GM21381 (cell line): ENCODE measurements around the gene EXOC4.
"Not testable (repeated sequence)": the region's sequence is repeated elsewhere in the genome, so short reads cannot be mapped to it uniquely, and the experiment has no call there.

Experiments used
- ATAC-seq: cut with Tn5 transposase; IDR thresholded peaks from one replicate; pipeline ENCODE4 v1.9.1; 2021; ENCODE audit warnings: mild to moderate bottlenecking, moderate library complexity; ENCODE audit not compliant: unreplicated experiment

Gene EXOC4

DNA sequence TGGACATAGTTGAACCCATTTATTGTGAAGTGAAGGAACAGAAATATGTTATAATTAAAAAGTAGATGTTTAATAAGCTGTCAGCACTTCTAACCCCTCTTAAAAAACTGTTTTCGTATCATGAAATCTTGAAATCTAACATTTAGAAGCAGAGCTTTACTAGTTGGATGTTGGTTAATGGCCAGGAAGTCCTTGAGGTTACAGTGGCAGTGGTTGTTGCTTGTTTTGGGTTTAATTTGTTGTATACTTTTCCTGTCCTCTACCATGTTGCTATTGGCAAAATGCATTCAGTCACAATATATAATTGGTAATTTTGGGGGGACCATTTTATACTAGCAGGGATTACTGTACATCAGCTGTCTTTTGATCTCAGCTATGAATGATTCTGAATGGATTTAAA, 60.7 kb downstream of the EXOC4 start:
- no peak for ATAC-seq

DNA sequence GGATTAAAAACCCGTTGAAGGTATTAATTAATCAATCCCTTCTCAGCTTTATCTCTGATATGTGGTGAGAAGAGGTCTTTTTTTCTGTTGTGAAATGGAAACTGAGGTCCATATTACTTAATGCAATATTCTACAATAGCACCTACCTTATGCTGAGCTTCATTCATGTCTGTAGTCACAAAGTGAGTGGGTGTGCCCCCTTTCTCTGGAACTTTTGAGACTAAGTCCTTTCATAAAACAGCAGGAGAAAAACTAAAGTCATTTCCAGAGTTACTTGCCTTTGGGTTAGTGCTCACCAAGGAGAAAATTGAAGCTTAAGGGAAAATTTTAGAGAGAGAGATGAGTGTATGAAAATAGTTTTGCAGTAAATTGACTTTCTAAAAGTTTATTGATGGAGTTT, 61.2 kb downstream of the EXOC4 start:
- ATAC-seq = no peak

- ATAC-seq = no peak
These were observed 62.6 kb downstream of the EXOC4 start for GRCh38 chr7:133315332-133316040.

- ATAC-seq = no peak
These were observed 67.0 kb downstream of the EXOC4 start for GRCh38 chr7:133319842-133320241.

- ATAC-seq = no peak
These were observed 68.0 kb downstream of the EXOC4 start for GRCh38 chr7:133320891-133321290.

DNA sequence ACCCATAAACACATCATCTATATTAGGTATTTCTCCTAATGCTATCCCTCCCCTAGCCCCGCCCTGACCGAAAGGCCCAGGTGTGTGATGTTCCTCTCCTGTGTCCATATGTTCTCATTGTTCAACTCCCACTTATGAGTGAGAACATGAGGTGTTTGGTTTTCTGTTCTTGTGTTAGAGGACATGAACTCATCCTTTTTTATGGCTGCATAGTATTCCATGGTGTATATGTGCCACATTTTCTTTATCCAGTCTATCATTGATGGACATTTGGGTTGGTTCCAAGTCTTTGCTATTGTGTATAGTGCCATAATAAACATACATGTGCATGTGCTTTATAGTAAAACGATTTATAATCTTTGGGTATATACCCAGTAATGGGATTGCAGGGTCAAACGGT, 68.5 kb downstream of the EXOC4 start:
- not testable (repeated sequence) for ATAC-seq

- not testable (repeated sequence) for ATAC-seq
These were observed 73.9 kb downstream of the EXOC4 start for GRCh38 chr7:133326745-133327144.

DNA sequence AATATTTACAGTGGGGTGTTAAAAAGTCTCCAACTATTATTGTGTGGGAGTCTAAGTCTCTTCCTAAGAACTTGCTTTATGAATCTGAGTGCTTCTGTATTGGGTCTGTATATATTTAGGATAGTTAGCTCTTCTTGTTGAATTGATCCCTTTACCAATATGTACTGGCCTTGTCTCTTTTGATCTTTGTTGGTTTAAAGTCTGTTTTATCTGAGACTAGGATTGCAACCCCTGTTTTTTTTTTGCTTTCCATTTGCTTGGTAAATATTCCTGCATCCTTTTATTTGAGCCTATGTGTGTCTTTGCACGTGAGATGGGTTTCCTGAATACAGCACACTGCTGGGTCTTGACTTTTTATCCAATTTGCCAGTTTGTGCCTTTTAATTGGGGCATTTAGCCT, 75.1 kb downstream of the EXOC4 start:
- not testable (repeated sequence) for ATAC-seq

DNA sequence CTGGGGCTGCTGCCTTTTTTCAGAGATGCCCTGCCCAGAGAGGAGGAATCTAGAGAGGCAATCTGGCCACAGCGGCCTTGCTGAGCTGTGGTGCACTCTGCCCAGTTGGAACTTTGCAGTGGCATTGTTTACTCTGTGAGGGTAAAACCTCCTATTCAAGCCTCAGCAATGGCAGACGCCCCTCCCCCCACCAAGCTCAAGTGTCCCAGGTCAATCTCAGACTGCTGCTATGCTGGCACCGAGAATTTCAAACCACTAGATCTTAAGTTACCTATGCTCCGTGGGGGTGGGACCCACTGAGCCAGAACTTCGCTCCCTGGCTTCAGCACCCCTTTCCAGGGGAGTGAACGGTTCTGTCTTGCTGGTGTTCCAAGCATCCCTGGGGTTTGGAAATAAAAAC, 77.2 kb downstream of the EXOC4 start:
- ATAC-seq = no peak

DNA sequence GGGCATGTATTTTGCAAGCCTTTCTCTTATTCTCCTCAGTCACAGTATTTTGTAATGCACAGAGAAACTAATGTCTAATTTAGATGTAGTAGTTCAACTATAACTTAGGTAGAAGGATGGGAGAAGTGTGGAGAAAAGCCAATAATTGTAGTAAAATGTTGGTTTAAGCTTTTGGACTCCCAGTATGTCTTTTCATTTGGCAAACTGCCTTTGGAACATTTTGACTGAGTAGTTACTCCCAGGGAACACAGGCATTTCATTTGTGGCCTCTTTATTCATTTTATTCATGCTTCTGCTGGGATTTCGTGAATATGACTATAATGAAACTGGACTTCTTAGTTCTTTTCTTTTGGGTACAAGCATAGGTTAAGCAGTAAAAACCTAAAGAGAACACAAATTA, 79.0 kb downstream of the EXOC4 start:
- ATAC-seq = no peak

DNA sequence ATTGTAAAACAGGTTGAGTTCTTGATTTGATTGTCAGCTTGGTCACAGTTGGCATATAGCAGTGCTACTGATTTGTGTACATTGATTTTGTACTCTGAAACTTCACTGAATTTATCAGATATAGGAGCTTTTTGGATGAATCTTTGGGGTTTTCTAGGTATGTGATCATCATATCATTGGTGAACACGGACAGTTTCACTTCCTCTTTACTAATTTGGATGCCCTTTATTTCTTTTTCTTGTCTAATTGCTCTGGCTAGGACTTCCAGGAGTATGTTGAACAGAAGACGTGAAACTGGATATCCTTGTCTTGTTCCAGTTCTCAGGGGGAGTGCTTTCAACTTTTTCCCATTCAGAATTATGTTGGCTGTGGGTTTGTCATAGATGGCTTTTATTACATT, 86.9 kb downstream of the EXOC4 start:
- ATAC-seq = no peak

- ATAC-seq = no peak
These were observed 91.4 kb downstream of the EXOC4 start for GRCh38 chr7:133344275-133344674.

DNA sequence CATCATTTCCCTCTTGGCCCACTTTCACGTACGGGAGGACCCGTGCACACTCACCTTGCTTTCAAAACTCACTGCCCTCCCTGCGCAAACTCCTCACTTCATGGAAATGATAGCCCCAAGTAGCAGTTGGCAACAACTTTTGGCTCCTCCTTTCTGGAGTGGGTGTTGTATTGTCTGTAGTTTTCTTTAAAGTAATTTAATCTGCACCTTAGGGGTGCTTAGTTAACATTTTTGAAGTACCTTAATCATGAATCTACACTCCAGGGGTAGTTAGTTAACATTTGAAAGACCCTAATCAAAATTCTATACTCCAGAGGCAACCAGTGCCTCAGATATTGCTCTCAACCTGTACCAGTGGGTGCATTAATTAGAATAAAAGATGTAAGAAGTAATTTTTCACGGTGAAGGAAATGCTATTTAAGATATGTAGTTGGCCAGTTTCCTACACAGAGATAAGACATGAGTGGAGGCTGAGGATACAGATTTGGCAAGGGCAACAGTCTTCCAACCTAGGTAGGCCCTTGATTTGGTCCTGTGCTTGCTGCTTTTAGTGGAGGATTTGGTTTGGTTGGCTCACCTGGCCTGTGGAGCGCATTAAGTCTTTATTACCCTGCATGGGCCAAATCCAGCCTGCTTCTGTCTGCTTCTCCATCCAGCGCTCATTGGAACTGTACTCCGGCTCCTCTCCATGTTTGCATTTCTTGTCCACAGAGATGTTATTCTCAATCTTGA, 93.0 kb downstream of the EXOC4 start:
- ATAC-seq = no peak

- no peak for ATAC-seq
These were observed 95.4 kb downstream of the EXOC4 start for GRCh38 chr7:133348250-133348649.

- ATAC-seq = no peak
These were observed 96.2 kb downstream of the EXOC4 start for GRCh38 chr7:133349101-133349500.

- ATAC-seq = no peak
These were observed 99.6 kb downstream of the EXOC4 start for GRCh38 chr7:133352430-133352829.

DNA sequence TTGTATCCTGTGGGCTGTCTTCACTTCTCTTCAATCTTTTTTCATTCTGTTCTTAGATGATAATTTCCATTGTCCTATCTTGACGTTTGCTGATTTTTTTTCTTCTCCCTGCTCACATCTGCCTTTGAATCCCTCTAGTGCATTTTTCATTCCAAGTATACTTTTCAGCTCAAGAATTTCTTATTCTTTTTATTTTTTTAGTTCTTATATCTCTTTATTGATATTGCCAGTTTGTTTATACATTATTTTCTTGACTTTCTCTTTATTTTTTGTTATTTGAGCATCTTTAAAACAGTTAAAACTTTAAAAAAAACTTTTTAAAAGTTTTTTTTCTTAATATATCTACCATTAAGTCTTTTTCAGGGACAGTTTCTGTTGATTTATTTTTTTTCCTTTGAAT, 100.9 kb downstream of the EXOC4 start:
- ATAC-seq = no peak

DNA sequence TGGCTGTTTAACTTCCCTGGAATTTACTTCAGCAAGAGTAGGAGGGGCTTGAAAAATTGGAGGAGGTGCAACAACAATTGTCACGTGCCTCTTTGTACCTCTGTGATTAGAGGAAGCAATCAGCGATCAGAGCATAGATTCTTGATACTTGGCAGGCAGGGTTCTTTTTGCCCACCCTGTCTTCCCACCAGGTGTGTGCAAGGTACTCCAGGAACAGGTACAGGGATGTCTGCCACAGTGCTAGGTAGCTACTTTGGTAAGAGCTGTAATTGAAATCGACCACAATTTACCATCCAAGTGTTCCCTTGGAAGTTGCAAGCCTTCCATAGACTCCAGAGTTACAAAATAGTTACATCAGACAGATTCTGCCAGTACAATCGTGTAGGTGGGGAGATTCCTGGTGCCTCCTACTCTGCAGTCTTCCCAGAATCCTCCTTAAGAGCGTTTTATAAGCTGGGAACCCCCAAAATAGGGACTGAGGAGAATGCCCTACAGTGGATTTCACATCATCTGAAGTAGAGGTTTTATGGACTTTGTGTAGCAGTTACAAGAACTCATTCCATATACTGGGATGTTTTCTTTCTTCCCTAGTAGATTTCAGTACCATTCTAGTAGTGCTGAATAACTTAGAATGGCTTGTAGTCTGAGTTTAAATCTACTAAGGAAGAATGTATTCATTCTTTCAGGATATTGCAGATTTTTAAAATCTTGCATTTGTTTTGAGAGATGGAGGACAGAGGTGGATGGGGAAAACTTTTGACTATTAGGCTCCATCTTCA, 101.9 kb downstream of the EXOC4 start:
- no peak for ATAC-seq

DNA sequence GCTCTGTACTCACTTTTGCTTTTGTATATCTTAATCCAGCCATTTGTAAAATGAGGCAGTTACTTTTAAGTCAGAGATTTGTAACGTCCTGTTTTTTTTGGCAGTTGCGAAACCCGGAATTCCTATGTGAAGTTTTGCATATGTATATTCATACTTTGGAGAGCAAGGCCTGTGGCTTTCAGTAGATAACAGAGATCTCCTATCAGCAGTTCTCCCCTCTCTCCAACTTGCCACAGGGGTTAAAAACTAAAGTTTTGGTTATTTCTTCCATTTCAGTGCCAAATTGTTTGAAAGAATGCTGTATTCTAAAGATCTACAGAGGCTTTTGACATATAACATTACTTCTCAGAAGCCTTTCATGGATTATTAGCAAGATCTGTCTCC, 102.4 kb downstream of the EXOC4 start:
- ATAC-seq = no peak

GRCh38 chr7:133355822-133356221, 102.9 kb downstream of the EXOC4 start:
- ATAC-seq = no peak

DNA sequence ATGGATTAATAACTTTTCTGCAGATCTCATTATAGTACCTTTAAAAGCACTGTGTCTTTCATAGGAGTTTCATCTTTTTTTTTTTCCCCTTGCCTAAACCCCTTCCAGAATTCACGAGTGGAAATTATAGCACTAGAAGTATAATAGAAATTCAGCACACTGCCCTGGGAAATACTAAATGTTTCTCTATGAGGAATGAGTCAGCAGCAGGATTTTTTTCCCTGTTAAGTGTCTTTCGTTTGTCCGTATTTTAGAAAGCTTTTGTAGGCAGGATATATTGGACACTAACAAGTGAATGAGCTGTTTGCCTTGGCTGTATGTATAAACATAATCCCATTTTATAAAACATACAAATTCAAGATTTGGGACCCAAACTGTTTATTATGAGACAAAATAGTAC, 105.8 kb downstream of the EXOC4 start:
- ATAC-seq = no peak

DNA sequence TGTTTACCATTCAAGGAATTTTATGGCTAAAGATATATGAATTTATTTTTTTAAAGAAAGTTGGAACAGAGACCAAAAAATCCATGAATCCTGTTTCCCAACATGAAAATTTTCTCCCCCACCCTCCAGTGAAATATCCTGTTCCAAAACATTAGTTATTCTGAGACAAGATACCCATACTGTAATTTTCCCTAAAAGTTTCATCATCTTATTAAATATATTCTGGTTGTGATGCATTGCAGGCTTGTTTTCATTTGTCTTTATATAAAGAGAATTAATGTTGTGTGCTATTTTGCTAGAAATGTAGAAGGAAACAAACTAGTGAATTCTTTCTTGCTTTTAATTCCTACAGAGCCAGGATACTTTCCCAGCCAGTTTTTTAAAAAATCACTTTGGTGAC, 106.6 kb downstream of the EXOC4 start:
- no peak for ATAC-seq
